ENCODE data around the gene APOM.

Gene APOM

GRCh38 chr6:31705931-31706330 lies 50.2 kb downstream of the APOM start:
- no peak for DNase-seq (ENCODE audit: low read depth in 2 of 2)

DNA sequence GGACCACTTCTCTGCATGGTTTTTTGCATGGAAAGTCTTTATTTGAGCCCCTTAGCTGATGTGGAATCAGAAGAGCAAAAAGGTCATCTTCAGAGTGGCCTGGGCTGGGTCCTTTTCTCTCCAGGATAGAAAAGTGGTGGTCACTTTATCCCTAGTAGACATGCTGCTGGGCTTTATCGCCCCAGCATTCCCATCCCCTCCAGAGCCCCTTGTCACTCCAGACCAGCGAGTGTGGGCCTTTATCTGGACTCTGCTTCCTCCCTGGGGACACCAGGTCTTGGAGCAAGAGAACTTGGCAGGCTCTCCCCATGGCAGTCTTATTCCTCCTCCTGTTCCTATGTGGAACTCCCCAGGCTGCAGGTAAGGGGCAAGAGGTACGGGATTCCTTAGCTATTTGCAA lies 50.9 kb downstream of the APOM start, which contains the start of gene LY6G6F:
LY6G6F (plus strand) TSS at position 268 of the 400 bp plus-strand sequence; CDS start at position 309, 41 bp downstream.
- DNase-seq (ENCODE audit: low read depth in 2 of 2): no peak

DNA sequence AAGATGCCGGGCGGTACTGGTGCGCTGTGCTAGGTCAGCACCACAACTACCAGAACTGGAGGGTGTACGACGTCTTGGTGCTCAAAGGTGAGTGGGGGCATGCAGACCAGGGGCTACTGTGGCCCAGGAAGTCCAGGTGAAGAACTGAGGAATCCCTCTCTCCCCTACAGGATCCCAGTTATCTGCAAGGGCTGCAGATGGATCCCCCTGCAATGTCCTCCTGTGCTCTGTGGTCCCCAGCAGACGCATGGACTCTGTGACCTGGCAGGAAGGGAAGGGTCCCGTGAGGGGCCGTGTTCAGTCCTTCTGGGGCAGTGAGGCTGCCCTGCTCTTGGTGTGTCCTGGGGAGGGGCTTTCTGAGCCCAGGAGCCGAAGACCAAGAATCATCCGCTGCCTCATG lies 52.0 kb downstream of the APOM start:
- DNase-seq (ENCODE audit: low read depth in 2 of 2): no peak

All from stimulated activated CD4-positive, alpha-beta T cell treated with anti-CD3 and anti-CD28 coated beads, Interleukin-1b, Interleukin-23, amount 100 ng/mL, for 4 hours (primary cell).